ENCODE data around the gene ANO2.
"Not testable (repeated sequence)": the region's sequence is repeated elsewhere in the genome, so short reads cannot be mapped to it uniquely, and the experiment has no call there.

DNA sequence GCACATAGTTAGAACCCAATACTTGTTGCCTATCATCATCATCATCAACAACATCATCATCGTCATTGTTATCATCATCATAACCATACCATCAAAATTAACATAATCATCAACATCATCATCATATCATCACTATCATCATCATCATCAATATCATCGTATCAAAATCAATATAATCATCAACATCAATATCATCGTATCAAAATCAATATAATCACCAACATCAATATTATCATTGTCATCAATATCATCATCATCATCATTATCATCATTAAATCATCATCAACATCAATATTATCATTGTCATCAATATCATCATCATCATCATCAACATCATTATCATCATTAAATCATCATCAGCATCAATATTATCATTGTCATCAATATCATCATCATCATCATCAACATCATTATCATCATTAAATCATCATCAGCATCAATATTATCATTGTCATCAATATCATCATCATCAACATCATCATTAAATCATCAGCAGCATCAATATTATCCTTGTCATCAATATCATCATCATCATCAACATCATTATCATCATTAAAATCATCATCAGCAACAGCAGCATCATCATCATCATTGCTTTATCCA, 286.6 kb downstream of the ANO2 start:
- not testable (repeated sequence) for TF ChIP-seq ZNF114 (CRISPR knock-in tag; IDR thresholded peaks at IDR 0.05); CTCF (conservative IDR thresholded peaks at IDR 0.05; ENCODE audit: low read depth in 2 of 2); JUNB (IDR thresholded peaks at IDR 0.05; ENCODE audit: unreplicated experiment); REST (IDR thresholded peaks at IDR 0.05; ENCODE audit: unreplicated experiment); POLR2AphosphoS5 (IDR thresholded peaks at IDR 0.05; ENCODE audit: low read depth); EZH2 (IDR thresholded peaks at IDR 0.05; ENCODE audit: low read depth, unreplicated experiment); NANOG (IDR thresholded peaks at IDR 0.05; ENCODE audit: borderline replicate concordance); CREB1 (CRISPR knock-in tag; IDR thresholded peaks at IDR 0.05; ENCODE audit: low read depth); EZH2phosphoT487 (IDR thresholded peaks at IDR 0.05; ENCODE audit: unreplicated experiment); ZNF462 (CRISPR knock-in tag; IDR thresholded peaks at IDR 0.05)

All from GM23338 (cell line).